Measurements from ENCODE around the gene NSUN4.
A peak's percentile ranks its signal among the peaks of the same experiment; 100 is the strongest.
"Not testable (repeated sequence)": the region's sequence is repeated elsewhere in the genome, so short reads cannot be mapped to it uniquely, and the experiment has no call there.

Gene NSUN4

DNA sequence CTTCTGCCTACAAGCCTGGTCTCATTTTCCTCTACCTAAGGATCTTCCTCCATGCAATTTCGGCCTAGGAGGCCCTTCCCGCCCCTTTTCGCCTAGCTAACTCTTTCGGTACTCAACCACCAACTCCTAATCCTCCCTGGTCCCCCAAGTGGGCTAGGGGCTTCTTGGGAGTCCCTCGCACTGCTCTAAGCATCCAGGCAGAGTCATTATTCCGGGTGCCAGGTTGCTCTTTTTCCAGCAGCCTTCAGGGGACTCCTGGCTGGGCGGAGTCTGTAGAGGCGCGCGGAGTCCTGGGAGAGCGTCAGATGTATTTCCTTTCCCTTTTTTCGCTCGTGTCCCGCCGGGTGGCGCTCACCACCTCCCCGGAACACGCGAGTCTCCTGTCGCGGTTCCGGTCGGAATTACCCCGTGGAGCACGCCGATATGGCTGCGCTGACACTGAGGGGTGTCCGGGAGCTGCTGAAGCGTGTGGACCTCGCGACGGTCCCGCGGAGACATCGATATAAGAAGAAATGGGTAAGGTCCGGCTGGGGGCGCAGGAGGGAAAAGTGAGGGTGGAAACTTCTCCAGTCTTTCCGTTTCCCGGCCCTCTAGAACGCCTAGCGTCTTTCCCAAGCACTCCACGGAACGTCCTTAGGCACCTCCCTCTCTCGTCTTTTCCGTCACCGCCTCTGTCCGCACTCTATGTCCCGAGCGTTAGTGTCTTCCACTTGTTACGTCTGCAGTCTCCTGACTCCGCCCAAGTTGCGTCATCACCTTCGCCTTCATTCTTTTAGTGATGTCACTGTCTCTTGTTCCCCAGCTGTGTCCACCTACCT lies at the start of gene NSUN4:
Gene NSUN4, plus strand, starts transcription at position 404 of the 818 bp plus-strand sequence. Its CDS starts 20 bp downstream, at position 424.
- peak; percentile 95 for DNase-seq (ENCODE audit: low spot score)

GRCh38 chr1:46295306-46295705 lies 45.3 kb upstream of the NSUN4 start:
- DNase-seq (ENCODE audit: low spot score), result no peak

GRCh38 chr1:46298387-46298786 lies 42.2 kb upstream of the NSUN4 start:
- DNase-seq (ENCODE audit: low spot score), result no peak

GRCh38 chr1:46300673-46301405 lies 39.8 kb upstream of the NSUN4 start:
- DNase-seq (ENCODE audit: low spot score), result peak; percentile 48

GRCh38 chr1:46301406-46301807 lies 39.2 kb upstream of the NSUN4 start:
- DNase-seq (ENCODE audit: low spot score), result no peak

- DNase-seq (ENCODE audit: low spot score), result peak; percentile 33
These were observed 38.6 kb upstream of the NSUN4 start for GRCh38 chr1:46301808-46302640.

GRCh38 chr1:46302641-46303037 lies 38.0 kb upstream of the NSUN4 start:
- DNase-seq (ENCODE audit: low spot score), result no peak

DNA sequence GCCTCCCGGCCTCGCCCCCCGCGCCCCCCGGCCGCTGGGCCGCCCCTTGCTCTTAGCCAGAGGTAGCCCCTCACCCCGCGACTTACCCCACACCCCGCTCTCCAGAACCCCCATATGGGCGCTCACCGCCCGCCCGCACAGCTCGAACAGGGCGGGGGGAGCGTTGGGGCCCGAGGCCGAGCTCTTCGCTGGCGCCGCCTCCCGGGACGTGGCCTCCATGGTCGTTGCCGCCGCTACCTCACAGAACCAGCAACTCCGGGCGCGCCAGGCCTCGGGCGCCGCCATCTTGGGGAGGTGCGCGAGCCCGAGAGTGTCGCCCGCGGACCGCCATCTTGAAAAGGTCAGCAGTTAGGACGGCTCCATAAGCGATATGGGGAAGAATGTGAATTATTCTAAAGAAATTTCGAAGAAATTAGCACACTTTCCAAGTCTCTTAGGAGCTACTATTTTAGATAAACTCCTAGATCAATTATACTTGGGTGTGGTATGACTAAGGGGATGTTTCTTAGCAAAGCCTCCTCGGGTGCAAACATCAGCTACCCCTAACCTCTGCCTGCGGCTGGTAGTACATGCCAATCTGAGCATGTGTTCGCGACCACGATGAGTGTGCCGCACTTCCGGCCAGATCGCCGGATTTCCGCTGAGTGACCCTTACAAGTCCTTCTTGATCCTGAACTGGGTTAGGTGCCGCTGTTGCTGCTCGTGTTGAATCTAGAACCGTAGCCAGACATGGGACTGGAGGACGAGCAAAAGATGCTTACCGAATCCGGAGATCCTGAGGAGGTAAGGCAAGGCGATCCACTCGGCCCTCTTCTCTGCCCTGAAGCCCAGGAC lies 37.4 kb upstream of the NSUN4 start, which contains the start of the genes LRRC41 and UQCRH:
Gene LRRC41, minus strand, starts transcription at position 579 of the 834 bp plus-strand sequence. Its CDS starts 294 bp downstream, at position 285.
Gene UQCRH, plus strand, starts transcription at position 661 of the 834 bp plus-strand sequence. Its CDS starts 69 bp downstream, at position 730.
- DNase-seq (ENCODE audit: low spot score), result peak; percentile 99

GRCh38 chr1:46303872-46304326 lies 36.7 kb upstream of the NSUN4 start:
- DNase-seq (ENCODE audit: low spot score), result no peak

DNA sequence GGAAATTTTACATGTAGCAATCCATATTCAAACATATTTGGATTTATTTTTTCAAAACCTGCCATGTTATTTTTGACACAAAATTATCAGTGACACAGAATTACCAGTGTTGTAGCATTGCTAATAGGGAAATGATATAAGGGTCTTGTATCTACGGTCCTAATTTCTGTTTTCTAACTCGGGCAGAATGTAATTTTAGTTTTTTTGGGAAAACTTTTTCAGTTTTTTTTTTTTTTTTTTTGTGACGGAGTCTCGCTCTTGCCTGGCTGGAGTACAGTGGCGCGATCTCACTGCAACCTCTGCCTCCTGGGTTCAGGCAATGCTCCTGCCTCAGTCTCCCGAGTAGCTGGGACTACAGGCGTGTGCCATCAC lies 34.5 kb upstream of the NSUN4 start:
- no peak for DNase-seq (ENCODE audit: low spot score)

DNA sequence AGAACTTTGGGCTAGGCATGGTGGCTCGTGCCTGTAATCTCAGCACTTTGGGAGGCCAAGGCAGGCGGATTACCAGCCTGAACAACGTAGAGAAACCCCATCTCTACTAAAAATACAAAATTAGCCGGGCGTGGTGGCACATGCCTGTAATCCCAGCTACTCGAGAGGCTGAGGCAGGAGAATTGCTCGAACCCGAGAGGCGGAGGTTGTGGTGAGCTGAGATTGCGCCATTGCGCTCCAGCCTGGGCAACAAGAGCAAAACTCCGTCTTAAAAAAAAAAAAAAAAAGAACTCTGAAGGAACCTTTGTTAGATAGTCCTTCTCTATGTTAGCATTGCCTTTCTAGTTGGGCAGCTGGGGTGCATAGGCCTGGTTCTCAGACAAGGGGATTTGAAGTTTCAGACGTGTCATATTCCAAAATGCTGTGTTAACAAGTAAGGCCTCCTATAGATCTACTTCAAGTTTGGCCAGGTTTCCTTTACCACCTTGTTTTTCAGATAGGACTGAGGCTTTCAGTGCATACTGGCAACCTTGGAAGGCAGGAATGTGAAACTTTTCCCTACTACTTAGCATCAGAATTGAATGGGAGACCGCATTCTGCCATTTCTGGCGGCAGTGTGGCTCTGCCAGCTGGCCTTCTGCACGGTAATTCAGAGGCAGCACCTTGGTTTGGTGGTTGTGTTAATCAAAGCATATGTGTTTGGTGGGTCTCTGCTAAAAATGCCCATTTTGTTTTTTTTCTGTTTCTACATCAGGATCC lies 31.0 kb upstream of the NSUN4 start:
- DNase-seq (ENCODE audit: low spot score), result no peak

DNA sequence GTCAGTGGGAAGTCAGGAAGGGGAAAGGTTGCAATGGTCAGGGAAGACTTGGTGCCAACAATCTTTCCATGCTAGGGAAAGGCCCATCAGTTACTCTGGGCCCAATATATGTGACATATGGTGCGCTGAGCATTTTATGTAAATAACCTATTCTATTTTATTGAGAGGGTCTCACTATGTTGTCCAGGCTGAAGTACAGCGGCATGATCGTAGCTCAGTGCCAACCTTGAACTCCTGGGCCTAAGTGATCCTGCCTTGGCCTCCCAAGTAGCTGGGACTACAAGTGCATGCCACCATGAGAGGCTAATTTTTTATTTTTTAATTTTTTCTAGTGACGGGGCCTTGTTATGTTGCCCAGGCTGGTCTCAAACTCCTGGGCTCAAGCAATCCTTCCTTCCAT lies 30.3 kb upstream of the NSUN4 start:
- DNase-seq (ENCODE audit: low spot score), result no peak

DNA sequence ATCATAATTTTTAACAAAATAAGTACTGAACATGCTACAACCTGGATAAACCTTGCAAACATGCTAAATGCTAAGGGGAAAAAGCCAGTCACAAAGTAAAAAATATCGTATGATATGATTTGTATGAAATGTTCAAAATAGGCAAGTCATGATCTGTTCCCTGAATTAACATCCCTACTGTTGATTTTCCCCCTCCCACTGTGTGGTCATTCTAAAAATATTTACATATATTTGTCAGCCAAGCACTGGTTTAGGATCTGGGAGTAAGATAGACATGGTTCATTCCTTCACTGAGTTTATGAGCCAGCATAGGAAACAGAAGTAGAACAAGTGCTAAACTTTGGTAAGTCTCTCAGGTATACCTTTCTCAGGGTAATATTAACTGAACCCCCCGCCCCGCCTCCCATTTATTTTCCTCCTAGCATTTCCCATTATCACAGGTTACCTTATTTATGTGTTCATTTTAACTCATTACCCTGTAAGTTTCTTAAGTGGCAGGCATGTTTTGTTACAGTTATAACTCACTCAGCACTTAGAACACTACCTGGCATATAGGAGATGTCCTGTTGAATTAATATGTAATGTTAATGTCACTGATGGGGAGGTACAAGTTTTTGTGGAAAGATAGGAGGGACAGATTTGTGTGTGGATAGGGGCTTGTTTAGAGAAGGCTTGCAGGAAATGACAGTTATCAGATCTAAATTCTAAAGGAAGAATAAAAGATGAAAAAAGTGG lies 24.8 kb upstream of the NSUN4 start:
- peak; percentile 46 for DNase-seq (ENCODE audit: low spot score)

GRCh38 chr1:46317323-46317722 lies 23.3 kb upstream of the NSUN4 start:
- no peak for DNase-seq (ENCODE audit: low spot score)

GRCh38 chr1:46319301-46319700 lies 21.3 kb upstream of the NSUN4 start:
- not testable (repeated sequence) for DNase-seq (ENCODE audit: low spot score)

DNA sequence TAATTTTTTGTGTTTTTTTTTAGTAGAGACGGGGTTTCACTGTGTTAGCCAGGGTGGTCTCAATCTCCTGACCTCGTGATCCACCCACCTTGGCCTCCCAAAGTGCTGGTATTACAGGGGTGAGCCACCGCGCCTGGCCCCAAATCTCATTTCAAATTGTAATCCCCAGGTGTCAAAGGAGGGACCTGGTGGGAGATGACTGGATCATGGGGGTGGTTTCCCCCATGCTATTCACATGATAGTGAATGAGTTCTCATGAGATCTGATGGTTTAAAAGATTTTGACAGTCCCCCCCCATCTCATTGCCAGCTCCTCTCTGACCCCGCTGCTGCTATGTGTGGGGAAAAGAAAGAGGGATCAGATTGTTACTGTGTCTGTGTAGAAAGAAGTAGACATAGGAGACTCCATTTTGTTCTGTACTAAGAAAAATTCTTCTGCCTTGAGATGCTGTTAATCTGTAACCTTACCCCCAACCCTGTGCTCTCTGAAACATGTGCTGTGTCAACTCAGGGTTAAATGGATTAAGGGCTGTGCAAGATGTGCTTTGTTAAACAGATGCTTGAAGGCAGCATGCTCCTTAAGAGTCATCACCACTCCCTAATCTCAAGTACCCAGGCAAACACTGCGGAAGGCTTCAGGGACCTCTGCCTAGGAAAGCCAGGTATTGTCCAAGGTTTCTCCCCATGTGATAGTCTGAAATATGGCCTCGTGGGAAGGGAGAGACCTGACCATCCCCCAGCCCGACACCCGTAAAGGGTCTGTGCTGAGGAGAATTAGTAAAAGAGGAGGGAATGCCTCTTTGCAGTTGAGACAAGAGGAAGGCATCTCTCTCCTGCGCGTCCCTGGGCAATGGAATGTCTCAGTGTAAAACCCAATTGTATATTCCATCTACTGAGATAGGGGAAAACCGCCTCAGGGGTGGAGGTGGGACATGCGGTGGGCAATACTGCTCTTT lies 20.4 kb upstream of the NSUN4 start:
- DNase-seq (ENCODE audit: low spot score), result not testable (repeated sequence)

DNA sequence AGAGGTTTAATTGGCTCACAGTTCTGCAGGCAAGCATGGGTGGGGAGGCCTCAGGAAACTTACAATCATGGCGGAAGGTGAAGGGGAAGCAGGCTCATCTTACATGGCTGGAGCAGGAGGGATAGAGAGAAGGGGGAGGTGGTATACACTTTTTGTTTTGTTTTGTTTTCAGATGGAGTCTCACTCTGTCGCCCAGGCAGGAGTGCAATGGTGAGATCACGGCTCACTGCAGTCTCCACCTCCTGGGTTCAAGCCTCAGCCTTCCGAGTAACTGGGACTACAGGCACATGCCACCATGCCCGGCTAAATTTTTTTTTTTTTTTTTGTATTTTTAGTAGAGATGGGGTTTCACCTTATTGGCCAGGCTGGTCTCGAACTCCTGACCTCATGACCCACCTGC lies 18.4 kb upstream of the NSUN4 start:
- not testable (repeated sequence) for DNase-seq (ENCODE audit: low spot score)

GRCh38 chr1:46325285-46326076 lies 15.1 kb upstream of the NSUN4 start:
- DNase-seq (ENCODE audit: low spot score), result not testable (repeated sequence)
